ENCODE results near the gene CDHR2.

CDHR2 gene

DNA sequence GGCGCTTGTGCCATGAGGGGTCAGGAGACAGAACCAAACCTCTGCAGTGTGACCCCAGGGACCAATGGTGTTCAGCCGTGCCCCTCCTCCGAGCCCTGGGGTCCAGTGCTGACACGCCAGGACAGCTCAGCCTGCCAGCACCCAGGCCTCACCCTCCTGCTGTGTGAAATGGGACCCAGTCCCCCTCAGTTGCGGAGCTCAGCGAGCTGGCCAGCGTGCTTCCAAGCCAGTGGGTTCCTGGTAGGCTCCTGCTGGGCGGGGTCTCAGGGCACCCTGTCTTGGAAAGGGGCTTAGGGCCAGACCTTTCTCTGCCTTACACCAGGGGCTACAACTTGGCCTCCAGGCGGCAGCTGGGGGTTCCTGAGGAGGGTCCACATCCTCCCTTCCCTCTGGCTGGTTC, 16.3 kb upstream of the CDHR2 start:
- no peak for FAIRE-seq
- no peak for DNase-seq (ENCODE audit: insufficient read length, low spot score)
- TF ChIP-seq POLR2AphosphoS5 (IDR thresholded peaks at IDR 0.05; ENCODE audit: low read depth, low read length) (no peak), SPI1 (IDR thresholded peaks at IDR 0.05; ENCODE audit: low read depth, low read length) (no peak), PAX5 (IDR thresholded peaks at IDR 0.05; ENCODE audit: insufficient read depth, low read length, severe bottlenecking) (no peak), POU2F2 (IDR thresholded peaks at IDR 0.05; ENCODE audit: low read depth, low read length) (no peak), TAF1 (IDR thresholded peaks at IDR 0.05; ENCODE audit: low read depth, low read length) (no peak), POLR2A (IDR thresholded peaks at IDR 0.05; ENCODE audit: low read depth, low read length) (no peak)

DNA sequence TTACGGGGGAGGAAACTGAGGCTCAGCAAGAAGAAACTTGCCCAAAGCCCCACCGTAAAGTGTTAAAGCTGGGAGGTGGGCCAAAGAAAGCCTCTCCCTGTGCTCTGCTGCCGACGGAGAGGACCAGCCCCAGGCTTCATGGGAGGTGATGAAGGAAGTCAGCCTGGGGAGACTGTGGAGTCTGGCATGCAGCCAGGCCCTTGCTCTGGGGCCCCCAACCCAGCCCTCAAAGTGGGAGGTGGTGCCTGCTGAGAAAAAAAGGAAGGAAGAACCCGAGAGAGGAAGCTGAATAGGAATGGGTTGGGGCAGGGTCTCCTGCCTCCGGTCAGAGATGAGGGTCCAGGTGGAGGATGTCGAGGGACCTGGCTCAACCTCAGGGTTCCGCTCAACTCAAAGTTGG, 15.8 kb upstream of the CDHR2 start:
- FAIRE-seq: no peak
- DNase-seq (ENCODE audit: insufficient read length, low spot score): no peak
- no peak for TF ChIP-seq PAX5 (IDR thresholded peaks at IDR 0.05; ENCODE audit: insufficient read depth, low read length, severe bottlenecking)
- TF ChIP-seq POU2F2 (IDR thresholded peaks at IDR 0.05; ENCODE audit: low read depth, low read length): no peak
- no peak for TF ChIP-seq TAF1 (IDR thresholded peaks at IDR 0.05; ENCODE audit: low read depth, low read length)
- no peak for TF ChIP-seq POLR2AphosphoS5 (IDR thresholded peaks at IDR 0.05; ENCODE audit: low read depth, low read length)
- TF ChIP-seq POLR2A (IDR thresholded peaks at IDR 0.05; ENCODE audit: low read depth, low read length): no peak
- no peak; the same call in 1 of the 2 replicates for TF ChIP-seq SPI1 (IDR thresholded peaks at IDR 0.05; ENCODE audit: low read depth, low read length)

DNA sequence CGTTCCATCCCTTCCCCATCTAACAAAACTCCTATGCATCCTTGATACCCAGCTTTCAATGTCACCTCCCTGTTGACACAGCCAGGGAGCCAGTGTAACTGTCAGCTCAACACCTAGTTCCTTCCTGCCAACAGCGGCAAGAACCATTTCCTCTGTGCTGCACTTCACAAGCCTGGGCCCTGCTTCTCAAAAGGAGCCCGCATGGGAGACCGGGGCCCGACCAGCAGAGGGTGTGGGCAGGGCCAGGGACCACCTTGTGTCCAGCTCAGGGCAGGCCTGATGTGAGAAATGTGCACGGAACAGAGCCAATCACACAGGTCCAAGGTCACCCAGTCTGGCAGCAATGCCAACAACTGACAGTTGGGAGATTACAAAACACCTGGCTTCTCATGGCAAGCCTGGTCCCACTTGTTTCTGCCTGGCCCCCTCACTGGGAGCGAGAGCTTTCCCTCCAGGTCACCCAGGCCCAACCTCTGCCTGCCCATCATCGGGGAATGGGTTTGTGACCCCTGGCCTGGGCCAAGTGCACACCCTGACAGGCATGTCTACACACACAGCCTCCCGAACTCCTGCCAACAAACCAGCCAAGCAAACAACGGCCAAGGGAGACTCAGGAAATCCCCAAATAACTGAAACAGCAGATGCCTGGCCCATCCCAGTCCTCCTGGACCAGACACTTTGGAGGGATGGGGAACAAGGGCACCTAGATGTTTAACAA, 15.1 kb upstream of the CDHR2 start:
- DNase-seq (ENCODE audit: insufficient read length, low spot score): no peak
- TF ChIP-seq POLR2AphosphoS5 (IDR thresholded peaks at IDR 0.05; ENCODE audit: low read depth, low read length): no peak
- TF ChIP-seq SPI1 (IDR thresholded peaks at IDR 0.05; ENCODE audit: low read depth, low read length): peak; percentile 54; the same call in 1 of the 2 replicates
- FAIRE-seq: peak; percentile 90

DNA sequence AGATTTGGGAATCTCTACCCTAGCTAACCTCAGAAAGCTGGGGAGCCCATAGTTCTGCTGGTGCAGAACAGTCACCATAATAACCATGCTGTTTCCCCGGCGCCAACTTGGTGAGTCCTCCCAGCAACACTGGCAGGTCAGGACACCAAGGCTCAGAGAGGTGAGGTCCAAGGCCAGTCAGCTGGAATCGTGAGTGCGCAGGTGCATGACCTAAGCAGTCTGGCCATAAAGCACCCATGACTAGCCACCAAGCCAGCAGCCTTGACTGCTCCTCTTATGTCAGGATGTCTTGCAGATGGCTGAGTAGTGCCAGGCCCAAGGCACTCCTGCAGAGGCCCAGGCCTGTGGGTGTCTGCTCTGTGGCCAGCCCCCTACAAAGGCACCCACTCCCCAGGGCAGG, 14.5 kb upstream of the CDHR2 start:
- FAIRE-seq (peak; percentile 87), DNase-seq (ENCODE audit: insufficient read length, low spot score) (no peak)
- TF ChIP-seq TAF1 (IDR thresholded peaks at IDR 0.05; ENCODE audit: low read depth, low read length) (no peak), POLR2AphosphoS5 (IDR thresholded peaks at IDR 0.05; ENCODE audit: low read depth, low read length) (0 out of 2 replicates have a peak, but pooled peaks have one; percentile 19), SPI1 (IDR thresholded peaks at IDR 0.05; ENCODE audit: low read depth, low read length) (no peak), POU2F2 (IDR thresholded peaks at IDR 0.05; ENCODE audit: low read depth, low read length) (no peak)

DNA sequence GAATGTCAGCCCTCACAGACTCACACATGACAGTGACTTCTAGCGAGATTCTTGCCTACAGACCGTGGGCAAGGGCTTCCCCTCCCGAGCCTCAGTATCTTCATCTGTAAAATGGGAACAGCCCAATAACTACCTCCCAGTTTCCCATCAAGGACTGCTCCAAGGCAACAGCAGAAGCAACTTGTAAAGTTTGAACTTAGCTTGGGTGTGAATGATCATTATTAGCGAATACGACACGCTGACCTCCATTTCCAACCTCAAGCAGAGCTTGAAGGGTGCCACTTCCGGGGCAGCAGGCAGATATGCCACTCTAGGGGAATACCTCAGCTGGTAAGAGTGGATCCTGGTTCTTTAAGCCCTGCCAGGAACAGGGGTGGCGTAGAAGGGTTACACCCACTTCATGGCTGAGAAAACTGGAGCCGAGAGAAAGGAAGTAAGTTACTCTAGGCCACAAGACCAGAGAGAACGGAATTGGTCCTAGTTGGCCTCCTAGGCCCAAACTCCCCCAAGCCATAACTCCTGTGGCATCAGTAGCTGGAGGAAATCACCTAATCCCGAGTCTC, 14.0 kb upstream of the CDHR2 start:
- FAIRE-seq (no peak), DNase-seq (ENCODE audit: insufficient read length, low spot score) (no peak)
- peak; percentile 76; the same call in 1 of the 2 replicates for TF ChIP-seq POLR2A (IDR thresholded peaks at IDR 0.05; ENCODE audit: low read depth, low read length)
- TF ChIP-seq PAX5 (IDR thresholded peaks at IDR 0.05; ENCODE audit: insufficient read depth, low read length, severe bottlenecking): no peak
- no peak for TF ChIP-seq TAF1 (IDR thresholded peaks at IDR 0.05; ENCODE audit: low read depth, low read length)
- TF ChIP-seq SPI1 (IDR thresholded peaks at IDR 0.05; ENCODE audit: low read depth, low read length): peak; percentile 25; the same call in 1 of the 2 replicates
- 0 out of 2 replicates have a peak, but pooled peaks have one; percentile 25 for TF ChIP-seq POLR2AphosphoS5 (IDR thresholded peaks at IDR 0.05; ENCODE audit: low read depth, low read length)
- no peak for TF ChIP-seq POU2F2 (IDR thresholded peaks at IDR 0.05; ENCODE audit: low read depth, low read length)

DNA sequence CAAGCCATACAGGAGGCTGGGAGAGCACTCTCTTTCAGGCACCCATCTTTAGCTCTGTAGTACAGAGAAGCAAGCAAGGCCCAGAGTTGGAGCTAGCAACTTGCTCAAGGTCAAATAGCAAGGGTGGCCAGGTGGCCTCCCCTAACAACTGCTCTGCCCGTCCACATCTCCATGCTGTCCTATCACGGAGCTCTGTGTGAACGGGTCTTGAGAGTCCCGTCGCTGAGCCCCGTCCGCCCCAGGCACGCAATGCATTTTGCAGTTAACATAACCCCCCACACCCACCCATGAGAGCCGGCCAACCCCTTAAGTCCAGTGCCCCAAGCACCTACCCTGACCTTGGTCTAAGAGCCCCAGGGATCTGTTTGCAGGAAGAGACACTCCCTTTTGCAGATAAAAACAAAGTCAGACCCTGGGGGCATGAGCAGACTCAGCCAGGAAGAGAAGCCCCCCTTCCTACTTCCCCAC, 13.4 kb upstream of the CDHR2 start:
- DNase-seq (ENCODE audit: insufficient read length, low spot score): no peak
- peak; percentile 47 for FAIRE-seq
- TF ChIP-seq POLR2A (IDR thresholded peaks at IDR 0.05; ENCODE audit: low read depth, low read length): no peak; the same call in 1 of the 2 replicates
- 0 out of 2 replicates have a peak, but pooled peaks have one; percentile 8 for TF ChIP-seq POLR2AphosphoS5 (IDR thresholded peaks at IDR 0.05; ENCODE audit: low read depth, low read length)

DNA sequence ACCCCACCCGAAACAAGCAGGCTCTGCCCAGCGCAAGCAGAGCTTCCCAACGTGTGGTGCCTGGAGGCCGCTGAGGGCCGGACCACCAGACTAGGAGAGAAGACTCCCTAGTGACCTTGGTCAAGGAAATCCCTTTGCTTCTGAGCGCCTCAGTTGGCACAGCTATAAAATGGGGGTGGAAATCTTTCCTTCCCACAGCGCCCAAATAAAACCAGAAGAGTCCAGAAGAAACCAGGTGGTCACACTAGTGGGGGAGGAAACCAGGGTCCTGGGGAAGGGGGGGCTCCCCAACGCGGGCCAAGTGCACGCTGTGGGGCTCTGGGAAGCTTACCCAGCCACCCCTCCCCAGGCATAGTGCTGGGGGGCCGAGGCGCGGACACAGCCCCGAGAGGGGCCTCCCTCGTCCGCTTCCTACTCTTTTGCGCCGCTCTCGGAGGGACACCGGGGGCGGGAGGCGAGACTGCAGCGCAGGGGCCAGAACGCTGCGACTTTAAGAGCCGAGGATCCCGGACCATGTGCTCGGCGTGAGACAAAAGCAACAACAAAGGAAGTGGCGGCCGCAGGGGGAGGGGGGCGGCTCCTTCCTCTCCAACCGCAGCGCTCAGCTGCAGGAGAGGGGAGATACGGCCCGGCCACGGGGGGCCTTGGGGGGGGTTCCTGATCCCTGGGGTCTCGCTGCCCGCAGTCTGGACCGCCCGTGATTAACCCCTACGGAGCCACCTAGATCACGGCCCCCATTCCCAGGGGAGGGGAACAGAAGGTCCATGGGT, 12.8 kb upstream of the CDHR2 start:
- peak; percentile 78 for DNase-seq (ENCODE audit: insufficient read length, low spot score)
- no peak for FAIRE-seq
- TF ChIP-seq POU2F2 (IDR thresholded peaks at IDR 0.05; ENCODE audit: low read depth, low read length): 0 out of 2 replicates have a peak, but pooled peaks have one; percentile 22
- TF ChIP-seq POLR2AphosphoS5 (IDR thresholded peaks at IDR 0.05; ENCODE audit: low read depth, low read length): peak; percentile 23
- peak; percentile 59 for TF ChIP-seq SPI1 (IDR thresholded peaks at IDR 0.05; ENCODE audit: low read depth, low read length)
- TF ChIP-seq POLR2A (IDR thresholded peaks at IDR 0.05; ENCODE audit: low read depth, low read length): 0 out of 2 replicates have a peak, but pooled peaks have one; percentile 47
- TF ChIP-seq TAF1 (IDR thresholded peaks at IDR 0.05; ENCODE audit: low read depth, low read length): no peak

DNA sequence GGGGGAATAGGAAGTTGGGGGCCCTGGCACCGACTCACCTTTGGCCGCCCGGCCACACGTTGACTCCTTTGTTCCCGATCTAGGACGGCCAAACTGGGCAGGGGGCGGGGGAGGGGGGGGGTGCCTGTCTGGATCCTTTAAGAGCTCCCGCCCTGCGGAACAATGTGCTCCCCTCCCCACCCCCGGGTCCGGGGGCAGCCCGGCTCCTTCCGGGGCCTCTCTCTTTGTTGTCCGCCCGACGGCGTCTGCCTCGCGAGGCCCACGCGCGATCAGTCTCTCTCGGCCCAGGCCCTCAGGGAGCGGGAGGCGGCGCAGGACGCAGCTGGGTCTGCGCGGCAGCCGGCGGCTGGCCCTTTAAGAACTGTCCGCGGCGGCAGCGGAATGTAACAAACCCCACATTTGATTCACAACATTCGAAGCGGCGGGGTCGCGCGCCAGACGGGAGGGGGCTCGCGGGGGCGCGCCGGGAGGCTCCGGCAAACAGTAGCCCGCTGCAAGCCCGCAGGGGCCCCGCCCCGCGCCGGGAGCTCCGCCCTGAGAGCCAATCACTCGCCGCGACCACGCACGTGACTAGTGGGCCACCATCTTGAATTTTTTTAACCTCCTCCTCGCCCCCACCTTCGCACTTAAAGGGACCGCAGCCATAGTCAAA, 12.1 kb upstream of the CDHR2 start, which contains the start of gene RNF44:
Gene RNF44, minus strand, starts transcription at position 501 of the 652 bp plus-strand sequence. CDS start 4,930 bp downstream, outside the sequence.
- DNase-seq (ENCODE audit: insufficient read length, low spot score) (peak; percentile 87), FAIRE-seq (no peak)
- TF ChIP-seq TAF1 (IDR thresholded peaks at IDR 0.05; ENCODE audit: low read depth, low read length) (peak; percentile 37; the same call in 1 of the 2 replicates), POU2F2 (IDR thresholded peaks at IDR 0.05; ENCODE audit: low read depth, low read length) (no peak)

DNA sequence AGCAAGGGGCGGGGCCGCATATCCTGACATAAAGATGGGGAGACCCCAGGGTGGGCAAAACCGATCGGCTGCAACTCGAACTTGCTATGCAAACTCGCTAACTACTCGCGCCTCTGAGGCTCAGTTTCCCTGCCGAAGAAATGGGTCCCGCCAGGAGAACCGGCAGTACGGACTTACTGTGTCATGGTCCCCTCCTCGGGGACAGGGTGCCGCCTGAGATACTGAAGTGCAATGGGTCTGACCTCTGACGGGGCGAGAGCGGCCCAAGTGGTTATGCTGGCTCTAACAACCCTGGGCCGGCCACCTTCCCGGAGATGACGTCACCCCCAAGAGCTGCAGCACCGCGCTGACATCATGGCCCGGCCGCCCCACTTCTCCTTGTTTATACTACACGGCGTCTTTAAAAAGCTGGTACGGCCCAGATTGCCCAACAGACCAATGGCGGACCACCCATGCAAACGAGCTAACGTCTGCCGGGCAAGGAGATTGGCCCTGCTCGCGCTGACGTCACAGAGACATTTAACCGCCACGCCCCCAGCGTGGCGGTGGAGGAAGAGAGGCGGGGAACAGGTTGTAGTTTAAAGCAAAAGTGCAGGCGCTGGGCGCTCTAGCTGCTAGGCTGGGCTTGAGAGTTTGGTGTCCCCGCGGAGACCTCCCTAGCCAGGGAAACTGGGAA, 11.4 kb upstream of the CDHR2 start:
- DNase-seq (ENCODE audit: insufficient read length, low spot score): peak; percentile 79
- peak; percentile 98 for FAIRE-seq
- TF ChIP-seq POLR2A (IDR thresholded peaks at IDR 0.05; ENCODE audit: low read depth, low read length) (no peak), POU2F2 (IDR thresholded peaks at IDR 0.05; ENCODE audit: low read depth, low read length) (peak; percentile 89), SPI1 (IDR thresholded peaks at IDR 0.05; ENCODE audit: low read depth, low read length) (0 out of 2 replicates have a peak, but pooled peaks have one; percentile 24), PAX5 (IDR thresholded peaks at IDR 0.05; ENCODE audit: insufficient read depth, low read length, severe bottlenecking) (no peak), TAF1 (IDR thresholded peaks at IDR 0.05; ENCODE audit: low read depth, low read length) (no peak)

All from GM12891 (cell line).